GM13976 (cell line): Measurements from ENCODE around the gene MED23.

Source experiments
- DNase-seq: peaks from one replicate; pipeline ENCODE4 v3.0.0; 2012; ENCODE audit warnings: low spot score
- CTCF ChIP-seq: IDR thresholded peaks from 2 replicates; pipeline ENCODE4 v1.5.1; 2012; ENCODE audit warnings: borderline replicate concordance, mild to moderate bottlenecking; ENCODE audit not compliant: insufficient read depth; ENCODE audit errors: extremely low read depth, missing control alignments, control extremely low read depth
- in situ Hi-C: fragments of 300-500 bp; cut with MboI; formaldehyde crosslinking; loops from one replicate; pipeline ENCODE4 v1.12.0; 2022; ENCODE audit warnings: low sequenced_read_pairs, mixed read lengths, inconsistent platforms; ENCODE audit not compliant: unreplicated experiment

Gene MED23

DNA sequence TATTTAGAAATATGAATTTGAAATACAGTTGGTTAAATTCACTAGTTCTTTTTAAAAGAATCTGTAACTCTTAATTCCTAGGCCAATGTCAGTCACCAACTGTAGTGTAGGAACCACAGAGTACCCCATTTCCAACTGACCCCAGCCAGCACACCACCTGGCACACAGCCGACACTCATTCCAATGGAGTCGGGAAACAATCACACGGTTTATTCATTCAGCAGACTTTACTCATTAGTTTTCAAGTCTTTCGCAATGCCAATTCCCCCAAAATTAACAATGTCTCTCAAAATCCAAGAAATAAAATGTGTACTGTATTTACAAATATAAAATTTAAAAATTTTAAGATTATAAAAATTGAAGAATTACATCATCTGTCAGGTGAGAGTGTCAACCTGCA lies 41.5 kb downstream of the MED23 start:
- DNase-seq = no peak
- in situ Hi-C loops = no loop called here
- no peak for TF ChIP-seq CTCF

DNA sequence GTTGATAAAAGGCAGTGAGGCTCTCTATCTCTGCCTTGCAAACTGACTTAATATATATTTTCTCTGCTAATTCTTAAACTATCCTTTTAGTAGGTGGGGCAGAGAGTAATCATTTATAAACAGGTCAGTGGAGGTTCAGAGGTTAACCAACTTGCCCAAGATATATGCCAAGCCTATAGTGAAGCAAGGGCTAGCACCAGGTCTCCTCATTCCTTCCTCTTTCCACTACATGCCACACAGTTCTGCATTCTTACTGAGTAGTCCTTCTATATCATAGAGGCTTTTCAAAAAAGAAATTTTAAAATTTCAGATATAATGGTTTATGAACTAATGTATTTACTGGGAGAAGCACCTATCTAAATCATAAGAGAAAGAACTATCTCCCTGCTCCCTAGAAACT lies 46.5 kb downstream of the MED23 start:
- no peak for TF ChIP-seq CTCF
- DNase-seq = no peak
- in situ Hi-C loops = no loop called here

- TF ChIP-seq CTCF = no peak
- in situ Hi-C loops = no loop called here
- no peak for DNase-seq
Measured at GRCh38 chr6:131575834-131576478, 52.1 kb downstream of the MED23 start.

DNA sequence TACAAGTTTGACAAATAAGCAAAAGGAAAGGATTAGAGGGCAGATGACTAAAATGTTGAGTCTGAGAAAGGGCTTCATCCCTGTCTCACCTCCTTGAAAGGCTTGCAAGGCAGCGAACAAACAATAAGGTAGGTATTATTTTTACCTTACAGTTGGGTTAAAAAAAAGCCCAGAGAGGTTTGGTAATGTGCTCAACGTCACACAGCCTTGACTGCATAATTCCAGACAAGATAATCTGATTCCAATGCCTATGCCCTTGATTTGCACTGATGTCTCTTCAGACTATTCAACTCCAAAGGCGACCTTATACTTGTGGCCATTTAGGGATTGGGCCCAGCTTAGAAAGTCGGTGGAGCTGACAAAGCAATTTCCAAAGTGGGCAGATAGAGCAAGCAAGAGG lies 53.4 kb downstream of the MED23 start:
- in situ Hi-C loops = no loop called here
- no peak for TF ChIP-seq CTCF

GRCh38 chr6:131574133-131574532 lies 53.9 kb downstream of the MED23 start:
- TF ChIP-seq CTCF = no peak
- no peak for DNase-seq
- in situ Hi-C loops = no loop called here

More for the DNA sequence above, 53.4 kb downstream of the MED23 start:
- DNase-seq = no peak

- in situ Hi-C loops = no loop called here
- no peak for TF ChIP-seq CTCF
- no peak for DNase-seq
Measured at GRCh38 chr6:131572686-131573415, 55.2 kb downstream of the MED23 start, which contains the start of gene ARG1. TSS of gene ARG1 (plus strand) at chr6:131573226. CDS start at chr6:131573283, 57 bp downstream.
